Measurements from ENCODE around the gene EREG.
"Not testable (repeated sequence)": the region's sequence is repeated elsewhere in the genome, so short reads cannot be mapped to it uniquely, and the experiment has no call there.

EREG gene

DNA sequence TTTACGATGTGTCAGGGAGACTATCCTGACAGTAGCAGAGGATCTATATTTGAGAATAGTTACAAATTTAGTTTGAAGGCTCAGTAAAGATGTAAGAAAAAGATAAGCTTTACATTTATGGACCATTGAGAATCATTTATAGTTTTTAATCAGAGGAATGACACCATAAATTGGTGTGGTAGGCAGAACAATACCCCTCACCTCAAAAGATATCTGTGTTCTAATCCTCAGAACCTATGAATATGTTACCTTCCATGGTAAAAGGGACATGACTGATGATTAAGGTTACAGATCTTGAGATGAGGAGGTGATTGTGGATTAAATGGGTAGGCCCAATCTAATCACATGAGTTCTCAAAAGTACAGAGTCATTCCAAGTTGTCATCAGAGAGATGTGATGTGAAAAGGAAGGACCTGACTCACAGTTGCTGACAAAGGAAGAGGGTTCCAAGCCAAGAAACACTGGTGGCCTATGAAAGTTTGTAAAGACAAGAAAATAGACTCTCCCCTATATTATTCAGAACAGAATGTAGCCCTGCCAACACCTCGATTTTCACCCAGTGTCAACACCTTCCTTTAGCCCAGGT lies 27.0 kb downstream of the EREG start:
- no peak for DNase-seq

GRCh38 chr4:74394476-74395136 lies 29.7 kb downstream of the EREG start:
- no peak for DNase-seq

GRCh38 chr4:74395633-74396032 lies 30.7 kb downstream of the EREG start:
- no peak for DNase-seq

- no peak for DNase-seq
These were observed 32.9 kb downstream of the EREG start for GRCh38 chr4:74397748-74398426.

DNA sequence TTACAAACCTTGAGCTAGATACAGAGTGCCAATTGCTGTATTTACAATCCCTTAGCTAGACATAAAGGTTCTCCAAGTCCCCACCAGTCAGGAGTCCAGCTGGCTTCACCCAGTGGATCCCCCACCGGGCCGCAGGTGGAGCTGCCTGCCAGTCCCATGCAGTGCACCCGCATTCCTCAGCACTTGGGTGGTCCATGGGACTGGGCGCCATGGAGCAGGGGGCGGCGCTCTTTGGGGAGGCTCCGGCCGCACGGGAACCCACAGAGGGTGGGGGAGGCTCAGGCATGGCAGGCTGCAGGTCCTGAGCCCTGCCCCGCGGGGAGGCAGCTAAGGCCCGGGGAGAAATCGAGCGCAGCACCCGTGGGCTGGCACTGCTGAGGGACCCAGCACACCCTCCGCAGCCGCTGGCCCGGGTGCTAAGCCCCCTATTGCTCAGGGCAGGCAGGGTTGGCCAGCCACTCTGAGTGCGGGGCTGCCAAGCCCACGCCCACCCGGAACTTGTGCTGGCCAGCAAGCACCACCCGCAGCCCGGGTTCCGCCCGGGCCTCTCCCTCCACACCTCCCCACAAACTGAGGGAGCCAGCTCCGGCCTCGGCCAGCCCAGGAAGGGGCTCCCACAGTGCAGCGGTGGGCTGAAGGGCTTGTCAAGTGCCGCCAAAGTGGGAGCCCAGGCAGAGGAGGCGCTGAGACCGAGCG lies 34.1 kb downstream of the EREG start:
- not testable (repeated sequence) for DNase-seq

GRCh38 chr4:74400395-74400794 lies 35.5 kb downstream of the EREG start:
- DNase-seq = no peak

GRCh38 chr4:74402692-74403456 lies 37.9 kb downstream of the EREG start:
- no peak for DNase-seq

DNA sequence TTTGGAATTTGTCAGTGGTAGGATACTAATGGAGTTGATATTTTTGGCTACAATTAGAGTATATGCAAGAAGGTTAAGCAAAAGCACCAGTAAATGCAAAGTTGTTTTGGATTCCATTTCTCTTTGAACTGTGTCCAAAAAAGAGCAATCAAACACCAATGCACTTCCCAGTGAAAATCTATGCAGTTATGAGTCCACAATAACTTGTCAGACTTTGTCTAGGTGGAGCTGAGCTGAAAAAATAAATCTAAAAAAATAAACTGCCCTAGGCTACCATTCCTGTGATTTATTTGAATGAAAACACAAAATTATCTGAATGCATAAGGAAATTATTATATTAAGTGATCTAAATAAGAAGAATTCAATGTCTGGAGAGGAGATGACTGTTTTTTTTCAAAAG lies 42.9 kb downstream of the EREG start:
- DNase-seq = no peak

GRCh38 chr4:74408639-74409038 lies 43.7 kb downstream of the EREG start:
- DNase-seq = no peak

DNA sequence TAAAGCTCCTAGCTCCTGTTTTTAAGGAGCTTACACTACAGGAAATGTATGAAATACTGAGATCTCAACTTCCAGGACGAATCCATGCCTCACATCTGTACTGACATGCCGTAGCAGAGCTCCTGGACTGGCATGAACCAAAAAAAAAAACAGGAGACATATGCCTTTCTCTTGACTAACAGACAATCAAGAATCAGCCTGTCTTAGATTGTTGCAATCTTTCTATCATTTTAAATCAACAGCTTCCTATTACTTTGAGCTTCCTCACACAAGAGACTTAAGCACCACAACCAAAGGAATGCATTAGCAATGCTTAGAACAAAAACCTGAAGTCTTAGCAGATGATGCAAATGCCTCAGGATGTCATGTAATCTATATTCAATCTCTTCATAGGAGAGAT lies 45.3 kb downstream of the EREG start:
- DNase-seq = no peak

DNA sequence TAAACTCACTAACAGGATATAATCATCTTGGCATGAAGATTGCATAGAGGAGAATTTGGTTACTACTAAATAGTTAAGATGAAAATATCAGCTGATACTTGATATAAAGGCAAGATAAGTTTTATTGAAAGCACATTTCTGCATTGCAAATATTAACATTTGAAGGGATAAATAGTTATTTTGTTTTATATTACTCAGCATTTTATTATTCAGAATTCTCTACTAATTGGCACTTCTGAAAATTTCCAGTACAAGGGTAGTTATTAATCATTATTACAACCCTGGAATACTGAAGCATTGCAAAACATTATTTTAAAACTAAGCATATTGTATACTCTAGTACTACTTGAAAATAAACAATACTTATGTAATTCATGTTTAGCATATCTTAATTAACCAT lies 47.3 kb downstream of the EREG start:
- no peak for DNase-seq

DNA sequence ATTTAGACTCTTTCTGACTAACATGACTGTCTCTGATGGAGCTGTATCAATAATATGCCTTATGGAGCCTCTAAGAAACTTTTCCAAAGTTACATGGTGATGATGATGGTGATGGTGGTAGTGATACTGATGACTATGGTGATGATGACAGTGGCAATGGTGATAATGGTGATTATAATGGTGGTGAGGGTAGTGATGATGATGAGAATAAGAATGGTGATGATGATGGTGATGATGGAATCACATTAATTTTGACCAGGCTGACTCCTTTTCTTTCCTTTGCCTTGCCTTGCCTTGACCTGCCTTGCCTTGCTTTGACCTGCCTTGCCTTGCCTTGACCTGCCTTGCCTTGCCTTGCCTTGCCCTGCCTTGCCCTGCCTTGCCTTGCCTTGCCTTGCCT lies 48.3 kb downstream of the EREG start:
- no peak for DNase-seq

DNA sequence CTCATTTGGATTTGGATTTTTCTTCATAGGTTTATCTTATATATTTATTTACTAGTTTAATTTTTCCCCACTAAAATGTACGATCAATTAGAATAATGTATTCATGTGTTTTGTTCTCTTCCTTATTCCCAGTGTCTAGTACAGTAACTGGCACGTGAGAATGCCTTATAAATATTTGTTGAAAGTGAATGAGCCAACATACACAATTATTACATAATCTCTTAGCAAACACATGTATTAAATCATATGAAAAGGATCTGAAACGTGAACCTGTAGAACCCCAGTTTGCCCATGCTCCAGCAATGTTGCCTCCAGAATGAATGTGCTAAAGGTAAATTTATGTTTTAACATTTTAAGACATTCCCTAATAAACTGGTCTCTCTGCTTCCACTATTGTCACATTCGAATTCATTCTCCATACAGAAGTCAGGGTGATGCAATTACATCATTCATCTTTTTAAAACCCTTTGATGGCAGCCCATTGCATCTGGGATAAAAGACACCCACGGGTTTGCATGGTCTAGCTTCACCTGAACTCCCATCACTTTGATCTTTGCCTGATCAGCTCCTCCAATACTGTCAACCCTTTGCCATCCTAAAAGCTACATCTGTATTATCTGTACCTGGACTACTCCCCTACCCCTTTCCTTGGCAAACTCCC lies 49.3 kb downstream of the EREG start:
- DNase-seq = no peak

- DNase-seq = no peak
These were observed 50.8 kb downstream of the EREG start for GRCh38 chr4:74415602-74416300.

DNA sequence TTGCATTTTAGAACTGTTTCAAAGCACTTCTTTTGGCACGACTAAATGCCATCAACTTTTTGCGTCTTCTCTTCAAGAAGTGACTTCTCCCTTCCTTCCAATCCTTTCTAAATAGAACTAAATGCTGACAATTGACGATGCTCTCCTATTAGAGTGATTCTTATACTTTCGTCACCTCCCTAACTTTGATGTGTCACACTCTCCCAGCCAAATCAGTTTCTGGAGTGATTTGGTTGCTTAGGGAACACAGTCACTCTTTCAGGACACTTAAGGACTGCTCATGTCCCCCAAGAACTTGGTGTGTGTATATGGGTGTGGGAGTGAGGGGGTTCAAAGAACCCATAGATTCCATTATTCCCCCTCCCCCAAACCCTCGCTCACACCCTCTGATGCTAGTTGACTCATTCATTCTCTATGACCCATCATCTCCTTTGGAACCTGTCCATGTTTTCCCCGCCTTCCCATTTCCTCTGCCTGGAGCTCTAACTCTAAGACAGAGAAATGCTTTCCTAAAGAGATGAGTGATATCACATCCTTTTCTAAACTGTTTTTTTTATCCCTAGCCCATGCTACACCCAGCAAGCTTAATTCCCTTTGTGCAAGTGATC lies 53.2 kb downstream of the EREG start:
- DNase-seq = no peak

DNA sequence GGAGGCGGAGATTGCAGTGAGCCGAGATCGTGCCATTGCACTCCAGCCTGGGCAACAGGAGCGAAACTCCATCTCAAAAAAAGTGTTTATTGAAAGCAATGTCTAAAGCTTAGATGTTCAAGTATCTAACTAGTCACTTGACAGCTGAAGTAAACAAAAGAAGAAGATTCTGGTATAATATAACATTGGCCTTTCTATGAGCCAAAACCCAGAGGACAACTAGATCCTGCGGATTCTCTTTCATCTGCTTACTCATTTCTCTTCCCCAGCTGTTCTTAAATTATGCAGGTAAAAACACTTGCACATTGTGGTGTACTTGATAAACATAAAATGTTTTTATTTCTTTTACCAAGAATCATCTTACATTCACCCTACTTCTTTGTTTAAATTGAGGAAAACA lies 55.9 kb downstream of the EREG start:
- no peak for DNase-seq

DNA sequence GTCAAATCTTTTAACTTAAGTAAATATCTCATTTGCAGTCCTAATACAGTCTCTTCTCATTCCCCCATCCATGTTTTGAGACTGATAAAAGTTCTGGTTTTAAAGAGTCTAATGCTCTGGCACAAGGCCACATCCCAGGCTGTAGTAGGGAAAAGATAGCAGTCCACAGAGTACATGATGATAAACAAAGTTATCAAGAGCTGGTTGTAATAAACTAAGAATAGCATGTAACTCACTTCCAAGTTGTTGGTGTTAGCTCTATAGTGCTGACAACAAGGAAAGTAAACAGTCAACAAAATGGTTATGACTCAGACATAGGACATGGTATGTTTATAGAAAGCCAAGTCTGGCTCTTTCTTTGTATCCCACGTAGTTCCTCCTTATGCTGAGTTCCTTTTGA lies 58.2 kb downstream of the EREG start:
- no peak for DNase-seq

DNA sequence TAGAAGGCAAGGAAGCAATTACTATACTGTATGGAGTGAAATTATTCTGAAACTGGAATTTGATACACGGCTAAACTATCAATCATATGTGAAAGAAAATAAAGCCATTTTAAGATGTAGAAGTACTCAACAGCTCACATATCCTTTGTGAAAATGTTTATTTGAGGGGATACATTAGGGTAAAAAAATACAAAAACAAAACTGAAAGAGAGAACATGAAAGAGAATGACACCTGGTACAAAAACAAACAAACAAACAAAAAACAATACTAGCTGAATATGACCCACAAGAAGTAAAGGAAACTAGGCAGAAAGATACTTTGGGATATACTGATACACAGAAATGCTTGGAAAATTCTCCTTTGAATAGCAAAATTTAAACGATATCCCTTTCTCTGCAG lies 59.2 kb downstream of the EREG start:
- no peak for DNase-seq

- DNase-seq = no peak
These were observed 61.2 kb downstream of the EREG start for GRCh38 chr4:74426101-74426500.

GRCh38 chr4:74428276-74428675 lies 63.3 kb downstream of the EREG start:
- no peak for DNase-seq

GRCh38 chr4:74431113-74431826 lies 66.3 kb downstream of the EREG start:
- no peak for DNase-seq
